ENCODE data around the gene EGLN1.

- TF ChIP-seq, protein P1, sequence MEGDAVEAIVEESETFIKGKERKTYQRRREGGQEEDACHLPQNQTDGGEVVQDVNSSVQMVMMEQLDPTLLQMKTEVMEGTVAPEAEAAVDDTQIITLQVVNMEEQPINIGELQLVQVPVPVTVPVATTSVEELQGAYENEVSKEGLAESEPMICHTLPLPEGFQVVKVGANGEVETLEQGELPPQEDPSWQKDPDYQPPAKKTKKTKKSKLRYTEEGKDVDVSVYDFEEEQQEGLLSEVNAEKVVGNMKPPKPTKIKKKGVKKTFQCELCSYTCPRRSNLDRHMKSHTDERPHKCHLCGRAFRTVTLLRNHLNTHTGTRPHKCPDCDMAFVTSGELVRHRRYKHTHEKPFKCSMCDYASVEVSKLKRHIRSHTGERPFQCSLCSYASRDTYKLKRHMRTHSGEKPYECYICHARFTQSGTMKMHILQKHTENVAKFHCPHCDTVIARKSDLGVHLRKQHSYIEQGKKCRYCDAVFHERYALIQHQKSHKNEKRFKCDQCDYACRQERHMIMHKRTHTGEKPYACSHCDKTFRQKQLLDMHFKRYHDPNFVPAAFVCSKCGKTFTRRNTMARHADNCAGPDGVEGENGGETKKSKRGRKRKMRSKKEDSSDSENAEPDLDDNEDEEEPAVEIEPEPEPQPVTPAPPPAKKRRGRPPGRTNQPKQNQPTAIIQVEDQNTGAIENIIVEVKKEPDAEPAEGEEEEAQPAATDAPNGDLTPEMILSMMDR (conservative IDR thresholded peaks at IDR 0.05; ENCODE audit: low read depth in 2 of 2): no peak
- no peak for TF ChIP-seq CREB1 (CRISPR knock-in tag; IDR thresholded peaks at IDR 0.05; ENCODE audit: low read depth)
- no peak for TF ChIP-seq EZH2 (IDR thresholded peaks at IDR 0.05; ENCODE audit: low read depth, unreplicated experiment)
- no peak for TF ChIP-seq ZNF114 (CRISPR knock-in tag; IDR thresholded peaks at IDR 0.05)
- TF ChIP-seq EZH2phosphoT487 (IDR thresholded peaks at IDR 0.05; ENCODE audit: unreplicated experiment): no peak
- TF ChIP-seq POLR2AphosphoS5 (IDR thresholded peaks at IDR 0.05; ENCODE audit: low read depth): no peak
- TF ChIP-seq, protein P2, sequence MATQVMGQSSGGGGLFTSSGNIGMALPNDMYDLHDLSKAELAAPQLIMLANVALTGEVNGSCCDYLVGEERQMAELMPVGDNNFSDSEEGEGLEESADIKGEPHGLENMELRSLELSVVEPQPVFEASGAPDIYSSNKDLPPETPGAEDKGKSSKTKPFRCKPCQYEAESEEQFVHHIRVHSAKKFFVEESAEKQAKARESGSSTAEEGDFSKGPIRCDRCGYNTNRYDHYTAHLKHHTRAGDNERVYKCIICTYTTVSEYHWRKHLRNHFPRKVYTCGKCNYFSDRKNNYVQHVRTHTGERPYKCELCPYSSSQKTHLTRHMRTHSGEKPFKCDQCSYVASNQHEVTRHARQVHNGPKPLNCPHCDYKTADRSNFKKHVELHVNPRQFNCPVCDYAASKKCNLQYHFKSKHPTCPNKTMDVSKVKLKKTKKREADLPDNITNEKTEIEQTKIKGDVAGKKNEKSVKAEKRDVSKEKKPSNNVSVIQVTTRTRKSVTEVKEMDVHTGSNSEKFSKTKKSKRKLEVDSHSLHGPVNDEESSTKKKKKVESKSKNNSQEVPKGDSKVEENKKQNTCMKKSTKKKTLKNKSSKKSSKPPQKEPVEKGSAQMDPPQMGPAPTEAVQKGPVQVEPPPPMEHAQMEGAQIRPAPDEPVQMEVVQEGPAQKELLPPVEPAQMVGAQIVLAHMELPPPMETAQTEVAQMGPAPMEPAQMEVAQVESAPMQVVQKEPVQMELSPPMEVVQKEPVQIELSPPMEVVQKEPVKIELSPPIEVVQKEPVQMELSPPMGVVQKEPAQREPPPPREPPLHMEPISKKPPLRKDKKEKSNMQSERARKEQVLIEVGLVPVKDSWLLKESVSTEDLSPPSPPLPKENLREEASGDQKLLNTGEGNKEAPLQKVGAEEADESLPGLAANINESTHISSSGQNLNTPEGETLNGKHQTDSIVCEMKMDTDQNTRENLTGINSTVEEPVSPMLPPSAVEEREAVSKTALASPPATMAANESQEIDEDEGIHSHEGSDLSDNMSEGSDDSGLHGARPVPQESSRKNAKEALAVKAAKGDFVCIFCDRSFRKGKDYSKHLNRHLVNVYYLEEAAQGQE (IDR thresholded peaks at IDR 0.05; ENCODE audit: unreplicated experiment): no peak
Observed at GRCh38 chr1:231413749-231414082, 8.4 kb downstream of the EGLN1 start.
